GM10266 (cell line): ENCODE measurements around the gene GPC6.

ENCODE experiments used
- DNase-seq: peaks from one replicate; pipeline ENCODE4 v3.0.0; 2012; ENCODE audit errors: extremely low spot score
- CTCF ChIP-seq: IDR thresholded peaks from 2 replicates; pipeline ENCODE4 v1.5.1; 2012; ENCODE audit warnings: mild to moderate bottlenecking, low read depth; ENCODE audit not compliant: control insufficient read depth, insufficient read depth; ENCODE audit errors: missing control alignments

Gene GPC6

GRCh38 chr13:93765811-93766210, 539.2 kb downstream of the GPC6 start:
- TF ChIP-seq CTCF: no peak
- no peak for DNase-seq

DNA sequence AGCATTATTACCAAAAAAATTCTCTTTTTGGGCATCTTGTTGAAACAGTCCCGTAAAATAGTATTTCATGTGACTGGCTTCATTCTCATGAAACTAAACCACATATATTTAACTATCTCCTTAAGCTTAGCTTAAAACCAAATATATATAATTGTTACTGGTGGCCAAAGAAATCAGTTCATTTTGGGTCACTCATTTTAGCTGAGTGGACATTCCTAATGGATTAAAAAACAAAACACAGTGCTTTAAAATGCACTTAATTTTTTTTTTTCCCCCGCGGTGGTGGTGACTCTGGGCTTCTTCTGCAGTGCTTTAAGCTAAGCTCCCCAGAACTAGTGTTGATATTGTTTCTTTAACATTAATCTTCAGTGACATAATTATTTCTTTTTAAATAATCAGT, 540.1 kb downstream of the GPC6 start:
- TF ChIP-seq CTCF: no peak
- no peak for DNase-seq

DNA sequence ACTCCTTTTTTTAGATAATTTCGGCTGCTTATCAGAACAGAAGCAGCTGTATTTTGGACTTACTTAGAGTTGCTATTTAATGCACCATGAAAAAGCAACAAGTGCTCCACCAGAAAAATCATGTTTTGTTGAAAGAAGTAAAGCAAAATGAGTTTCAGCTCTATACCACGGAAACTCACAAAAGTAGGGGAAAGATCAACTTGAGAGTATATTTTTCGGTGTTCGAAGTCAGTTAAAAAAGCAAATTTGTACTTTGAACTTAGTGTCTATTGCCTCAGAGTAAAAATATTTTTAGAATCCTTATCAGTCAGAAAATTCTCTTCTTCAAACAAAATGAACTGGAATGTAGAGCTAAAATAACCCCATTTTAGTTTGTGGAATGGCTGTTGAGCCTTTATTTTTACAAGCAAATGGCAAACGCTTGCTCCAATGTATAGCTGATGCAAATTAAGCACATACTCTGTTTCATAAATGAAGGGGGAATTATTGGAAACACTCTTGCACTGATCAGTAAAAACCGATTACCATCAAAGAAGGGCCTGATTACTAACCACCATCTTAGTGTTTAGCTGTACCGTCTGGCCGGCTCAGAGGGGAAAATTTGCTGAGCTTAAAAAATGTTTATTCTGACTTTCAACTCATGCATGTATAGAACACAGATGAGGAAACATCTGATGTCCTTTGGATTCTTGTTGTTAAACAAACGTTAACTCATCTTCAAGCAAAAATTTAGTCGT, 540.7 kb downstream of the GPC6 start:
- DNase-seq: no peak
- TF ChIP-seq CTCF: no peak

GRCh38 chr13:93767917-93768409, 541.4 kb downstream of the GPC6 start:
- no peak for DNase-seq

GRCh38 chr13:93769101-93769500, 542.5 kb downstream of the GPC6 start:
- DNase-seq: no peak
- no peak for TF ChIP-seq CTCF

More at GRCh38 chr13:93767917-93768409, 541.4 kb downstream of the GPC6 start:
- no peak for TF ChIP-seq CTCF

DNA sequence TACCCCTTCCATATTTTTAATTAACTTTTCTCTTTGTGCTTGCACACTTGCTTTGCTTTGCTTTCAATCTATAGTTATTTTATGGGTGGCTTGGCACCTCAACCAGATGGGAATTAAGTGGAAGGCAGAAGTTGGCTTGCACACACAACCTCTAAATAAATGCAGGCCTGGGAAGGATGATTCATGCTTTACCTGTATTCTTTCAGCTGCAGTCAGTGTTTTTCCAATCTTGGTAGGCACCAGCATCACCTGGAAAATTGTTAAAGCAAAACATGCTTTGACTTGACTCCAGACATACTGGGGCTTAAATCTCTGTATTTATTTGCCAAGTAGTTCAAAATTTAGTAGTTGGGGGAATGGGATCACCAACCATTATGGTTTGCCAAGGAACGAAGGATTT, 543.0 kb downstream of the GPC6 start:
- TF ChIP-seq CTCF: no peak

DNA sequence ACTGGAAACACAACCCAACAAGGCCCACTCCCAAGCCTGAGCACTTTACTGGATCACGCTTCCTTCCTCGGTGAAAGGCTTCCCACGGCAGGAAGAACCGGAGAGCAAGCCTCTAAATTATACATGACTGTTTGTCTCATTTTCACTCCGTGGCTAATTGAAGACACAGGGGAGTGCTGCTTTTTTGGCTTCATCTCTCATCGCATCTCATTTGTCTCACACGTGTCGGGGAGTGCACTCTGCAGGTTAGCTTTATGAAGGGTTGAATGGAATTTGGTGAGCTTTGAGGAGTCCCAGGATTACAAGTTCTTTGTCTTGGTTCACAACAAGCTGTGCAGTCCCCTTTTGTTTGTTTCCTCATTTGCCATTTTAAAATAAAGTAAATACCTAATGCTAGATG, 544.6 kb downstream of the GPC6 start:
- no peak for TF ChIP-seq CTCF
- DNase-seq: no peak

More for the DNA sequence above, 543.0 kb downstream of the GPC6 start:
- no peak for DNase-seq
